Lower leg skin (tissue), 4 donors: ENCODE data around the gene BICDL1. TPM values are rescaled to one million over a fixed set of nuclear protein-coding genes. Genes with fewer than 3 reads are reported as not detected.
A peak's percentile ranks its signal among the peaks of the same experiment; 100 is the strongest.

Source experiments
- DNase-seq, 2 donors: peaks; one replicate each; pipeline ENCODE4 v3.0.0-alpha.2; 2019; ENCODE audit warnings: low spot score in 2 of 2
- H3K4me3 ChIP-seq: fragments of 200-600 bp; sonication (generic); 2 replicates; pipeline ENCODE4 v1.5.1; 2017; ENCODE audit warnings: mild to moderate bottlenecking, low read depth; ENCODE audit not compliant: poor library complexity, severe bottlenecking
- POLR2A ChIP-seq, 2 donors: fragments of 450-650 bp; IDR thresholded peaks; one replicate each; pipeline ENCODE4 v1.6.1; 2016 to 2017; ENCODE audit warnings: antibody characterized with exemption in 2 of 2, mild to moderate bottlenecking in 1 of 2, moderate library complexity in 1 of 2
- WGBS, 2 donors: methylation state at CpG; one replicate each; pipeline ENCODE4 v1.1.5; 2018; 5-methylcytosine and 5-hydroxymethylcytosine counted together
- intact Hi-C: fragments of 100-400 bp; cut with DNase I; formaldehyde crosslinking; loops from one replicate; pipeline ENCODE4 v1.15.0; 2023; ENCODE audit warnings: low total_unique reads
- total RNA-seq, 4 donors: library from RNA; depleted of rRNA; stranded (reverse); fragments of >200 nt; gene quantifications; one replicate each; pipeline ENCODE4 v1.1.0, GENCODE V29; 2016
- TF ChIP-seq, protein P1 (sequence below), 3 donors: fragments of 450-650 bp; IDR thresholded peaks; one replicate each; pipeline ENCODE4 v1.5.1; 2016; ENCODE audit warnings: antibody characterized with exemption in 3 of 3, mild to moderate bottlenecking in 3 of 3, moderate library complexity in 2 of 3

The BICDL1 gene
- total RNA-seq, 4 donors from 2014 or later = 98.2 to 190 (median 131) TPM

DNA sequence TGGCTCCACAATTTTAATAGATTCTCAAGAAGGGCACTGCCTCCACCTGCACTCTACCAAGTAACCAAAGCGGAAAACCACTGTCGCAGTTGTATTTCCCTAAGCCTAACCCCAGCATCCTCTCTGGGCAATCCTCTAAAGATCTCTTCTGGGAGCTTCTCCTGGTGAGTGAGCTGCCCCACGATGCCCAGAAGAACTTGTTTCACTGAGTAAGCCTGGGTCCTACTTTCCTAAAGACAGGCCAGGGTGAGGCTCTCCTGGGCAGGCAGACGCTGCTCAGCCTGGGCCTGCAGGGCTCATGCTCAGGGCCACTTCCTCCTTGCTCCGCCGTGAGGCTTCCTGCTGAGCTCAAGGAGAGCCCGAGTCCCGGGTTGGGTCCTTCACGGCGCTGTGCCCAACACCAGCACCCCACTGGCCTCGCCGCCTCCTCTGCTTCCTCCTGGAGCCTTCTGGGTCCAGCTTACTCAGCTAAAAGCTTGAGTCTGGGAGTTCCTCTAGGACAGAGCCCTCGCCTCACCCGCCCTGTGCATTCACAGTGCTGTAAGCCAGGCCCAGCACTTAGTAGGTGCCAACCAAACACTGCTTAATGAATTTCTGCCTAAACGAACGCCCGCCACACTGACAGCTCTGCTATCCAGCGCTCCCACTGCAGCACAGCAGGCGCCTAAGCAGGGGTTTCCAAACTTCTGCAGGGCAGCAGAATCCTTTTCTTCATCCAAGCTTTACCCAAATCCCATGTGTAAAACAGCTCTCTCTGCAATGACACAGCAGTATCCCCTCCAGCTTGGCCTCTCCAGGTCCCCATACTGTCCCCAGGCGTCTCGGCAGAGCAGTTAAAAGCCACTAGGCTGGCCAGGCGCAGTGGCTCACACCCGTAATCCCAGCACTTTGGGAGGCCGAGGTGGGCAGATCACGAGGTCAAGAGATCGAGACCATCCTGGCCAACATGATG is 121.8 kb downstream of the BICDL1 start:
- intact Hi-C loops = no loop called here
- TF ChIP-seq, protein P1, sequence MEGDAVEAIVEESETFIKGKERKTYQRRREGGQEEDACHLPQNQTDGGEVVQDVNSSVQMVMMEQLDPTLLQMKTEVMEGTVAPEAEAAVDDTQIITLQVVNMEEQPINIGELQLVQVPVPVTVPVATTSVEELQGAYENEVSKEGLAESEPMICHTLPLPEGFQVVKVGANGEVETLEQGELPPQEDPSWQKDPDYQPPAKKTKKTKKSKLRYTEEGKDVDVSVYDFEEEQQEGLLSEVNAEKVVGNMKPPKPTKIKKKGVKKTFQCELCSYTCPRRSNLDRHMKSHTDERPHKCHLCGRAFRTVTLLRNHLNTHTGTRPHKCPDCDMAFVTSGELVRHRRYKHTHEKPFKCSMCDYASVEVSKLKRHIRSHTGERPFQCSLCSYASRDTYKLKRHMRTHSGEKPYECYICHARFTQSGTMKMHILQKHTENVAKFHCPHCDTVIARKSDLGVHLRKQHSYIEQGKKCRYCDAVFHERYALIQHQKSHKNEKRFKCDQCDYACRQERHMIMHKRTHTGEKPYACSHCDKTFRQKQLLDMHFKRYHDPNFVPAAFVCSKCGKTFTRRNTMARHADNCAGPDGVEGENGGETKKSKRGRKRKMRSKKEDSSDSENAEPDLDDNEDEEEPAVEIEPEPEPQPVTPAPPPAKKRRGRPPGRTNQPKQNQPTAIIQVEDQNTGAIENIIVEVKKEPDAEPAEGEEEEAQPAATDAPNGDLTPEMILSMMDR (IDR thresholded peaks at IDR 0.05) = no peak
- TF ChIP-seq POLR2A (IDR thresholded peaks at IDR 0.05) = no peak
- peak; percentile 59 to 91 for DNase-seq
- H3K4me3 ChIP-seq = no peak overlapping the region
- 58 to 59% methylated on average over 24 to 26 of the region's 26 CpGs for WGBS, 2 donors

GRCh38 chr12:120115066-120115465 is 126.0 kb downstream of the BICDL1 start:
- DNase-seq = no peak
- intact Hi-C loops = no loop called here
- WGBS, 2 donors = 68 to 74% methylated on average over 3 of the region's 3 CpGs
- H3K4me3 ChIP-seq = no peak overlapping the region
- TF ChIP-seq, protein P1 (IDR thresholded peaks at IDR 0.05) = no peak
- no peak for TF ChIP-seq POLR2A (IDR thresholded peaks at IDR 0.05)

DNA sequence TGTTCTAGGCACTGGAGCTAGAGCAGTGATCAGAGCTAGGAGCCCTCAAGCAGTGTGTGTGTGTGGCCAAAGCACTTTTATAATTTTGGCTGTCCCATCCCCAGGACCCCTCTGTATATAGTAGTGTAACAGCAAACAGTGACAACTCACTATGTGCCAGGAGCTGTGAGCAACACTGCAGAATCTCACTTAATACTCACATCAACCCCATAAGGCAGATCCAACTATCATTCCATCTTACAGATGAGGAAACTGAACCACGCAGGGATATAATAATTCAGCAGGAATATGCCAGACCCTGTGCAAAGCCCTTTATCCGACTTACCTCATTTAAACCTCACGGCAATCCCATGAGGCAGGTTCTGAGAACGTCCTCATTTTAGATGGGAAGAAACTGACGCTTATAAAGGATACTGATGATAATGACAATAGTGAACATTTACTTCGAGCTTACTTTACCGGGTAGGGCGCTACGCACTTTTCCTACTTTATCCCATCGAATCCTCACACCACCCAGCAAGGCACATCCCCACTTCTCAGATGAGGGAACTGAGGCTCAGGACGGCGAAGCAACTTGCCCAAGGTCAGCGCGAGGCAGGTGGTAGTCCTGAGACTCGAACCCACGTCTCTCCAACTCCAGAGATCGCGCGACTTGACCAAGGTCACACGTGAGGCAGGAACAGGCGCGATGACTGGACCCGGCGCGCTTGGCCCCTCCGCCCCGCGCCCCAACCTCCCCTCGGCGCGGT is 126.8 kb downstream of the BICDL1 start:
- no peak for DNase-seq
- H3K4me3 ChIP-seq = peak overlapping the region; percentile 71
- 15 to 22% methylated on average over 16 to 29 of the region's 31 CpGs for WGBS, 2 donors
- no peak for TF ChIP-seq POLR2A (IDR thresholded peaks at IDR 0.05)
- TF ChIP-seq, protein P1 (IDR thresholded peaks at IDR 0.05) = no peak
- intact Hi-C loops = no loop called here

- peak within 1 kb of the TSS; percentile 71 for H3K4me3 ChIP-seq
- WGBS, 2 donors = 0% methylated on average over 1 to 6 of the region's 50 CpGs
- intact Hi-C loops = no loop called here
- TF ChIP-seq POLR2A (IDR thresholded peaks at IDR 0.05) = no peak
- TF ChIP-seq, protein P1 (IDR thresholded peaks at IDR 0.05) = no peak
- DNase-seq = no peak
Measured at GRCh38 chr12:120116441-120116791, 127.4 kb downstream of the BICDL1 start, which contains the start of gene RAB35. RAB35 (minus strand) TSS chr12:120116753; CDS start chr12:120116650, 103 bp downstream.

DNA sequence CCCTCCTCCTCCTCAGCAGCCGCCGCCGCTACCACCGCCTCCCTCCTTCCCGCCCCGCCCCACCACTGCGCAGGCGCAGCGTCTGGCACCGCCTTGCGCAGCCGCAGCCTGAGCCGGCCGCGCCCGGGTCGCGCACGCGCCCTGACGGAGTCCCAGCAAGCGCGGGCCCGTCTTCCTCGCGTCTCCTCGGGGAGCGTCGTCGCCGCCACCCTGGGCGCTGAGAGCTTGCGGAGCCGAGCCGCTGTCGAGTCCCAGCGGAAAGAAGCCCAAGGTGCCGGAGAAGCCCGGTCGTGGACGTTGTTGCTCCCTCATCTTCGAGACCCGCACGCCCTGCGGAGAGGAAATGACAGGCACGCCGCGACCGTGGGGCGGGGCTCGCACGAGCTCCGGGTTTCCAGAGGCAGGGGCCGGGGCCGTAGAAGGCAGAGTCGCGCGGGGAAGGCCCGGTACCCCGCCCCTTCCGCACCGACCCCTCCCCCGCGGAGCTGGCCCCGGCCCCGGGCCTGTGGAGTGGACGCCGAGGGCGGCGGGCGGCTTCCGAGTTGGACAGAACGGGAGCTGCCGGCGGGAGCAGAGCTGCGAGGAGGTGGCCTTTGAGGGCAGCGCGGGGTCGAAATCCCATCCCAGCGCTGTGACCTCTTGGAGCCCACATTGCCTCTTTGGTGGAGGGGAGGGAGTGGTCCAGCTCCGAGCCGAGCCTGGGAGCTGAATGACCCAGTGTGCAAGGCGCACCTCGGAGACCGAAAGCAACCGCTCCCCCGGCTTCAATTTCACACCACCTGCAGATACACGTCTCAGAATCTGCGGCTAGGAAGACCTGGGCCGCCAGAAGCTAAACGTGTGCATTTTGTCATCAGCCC is 128.0 kb downstream of the BICDL1 start:
- DNase-seq = peak; percentile 93 to 99
- TF ChIP-seq, protein P1 (IDR thresholded peaks at IDR 0.05) = no peak
- TF ChIP-seq POLR2A (IDR thresholded peaks at IDR 0.05) = peak in 1 of 2 donors; percentile 26
- peak overlapping the region; percentile 64 for H3K4me3 ChIP-seq
- 0 to 1% methylated on average over 24 to 32 of the region's 91 CpGs for WGBS, 2 donors
- intact Hi-C loops = no loop called here
